ENCODE measurements around the gene BCL7C. TPM values are rescaled to one million over a fixed set of nuclear protein-coding genes. Genes with fewer than 3 reads are reported as not detected.

BCL7C gene
- total and polyA plus RNA-seq, 2 of the 13 experiments (the other 11 are each of a cell fraction or from before 2014, with no cell fraction given), result 17.7 to 33.8 TPM

- TF ChIP-seq ZHX2 (IDR thresholded peaks at IDR 0.05; ENCODE audit: low read depth) (no peak), ZHX2 (CRISPR knock-in tag; IDR thresholded peaks at IDR 0.05; ENCODE audit: borderline replicate concordance) (no peak), HDAC1 (CRISPR knock-in tag; IDR thresholded peaks at IDR 0.05) (peak; percentile 54; the same call in 1 of the 2 replicates), ZNF496 (CRISPR knock-in tag; IDR thresholded peaks at IDR 0.05; ENCODE audit: insufficient replicate concordance) (no peak), ZNF3 (CRISPR knock-in tag; IDR thresholded peaks at IDR 0.05) (no peak), HDAC6 (IDR thresholded peaks at IDR 0.05; ENCODE audit: low read depth, low read length) (no peak), CENPX (CRISPR knock-in tag; IDR thresholded peaks at IDR 0.05) (no peak), NCOR1 (IDR thresholded peaks at IDR 0.05; ENCODE audit: borderline replicate concordance, low read length) (no peak), SMAD9 (CRISPR knock-in tag; IDR thresholded peaks at IDR 0.05) (no peak), ZNF441 (CRISPR knock-in tag; IDR thresholded peaks at IDR 0.05; ENCODE audit: borderline replicate concordance) (peak; percentile 78), ZNF570 (CRISPR knock-in tag; IDR thresholded peaks at IDR 0.05; ENCODE audit: borderline replicate concordance) (no peak), NBN (conservative IDR thresholded peaks at IDR 0.05) (no peak), ZNF790 (CRISPR knock-in tag; IDR thresholded peaks at IDR 0.05; ENCODE audit: borderline replicate concordance) (0 out of 2 replicates have a peak, but pooled peaks have one; percentile 57), PPARG (CRISPR knock-in tag; conservative IDR thresholded peaks at IDR 0.05) (no peak), ZNF777 (CRISPR knock-in tag; IDR thresholded peaks at IDR 0.05) (no peak), ZNF326 (CRISPR knock-in tag; IDR thresholded peaks at IDR 0.05; ENCODE audit: borderline replicate concordance) (no peak)
- TF ChIP-seq, protein P1, sequence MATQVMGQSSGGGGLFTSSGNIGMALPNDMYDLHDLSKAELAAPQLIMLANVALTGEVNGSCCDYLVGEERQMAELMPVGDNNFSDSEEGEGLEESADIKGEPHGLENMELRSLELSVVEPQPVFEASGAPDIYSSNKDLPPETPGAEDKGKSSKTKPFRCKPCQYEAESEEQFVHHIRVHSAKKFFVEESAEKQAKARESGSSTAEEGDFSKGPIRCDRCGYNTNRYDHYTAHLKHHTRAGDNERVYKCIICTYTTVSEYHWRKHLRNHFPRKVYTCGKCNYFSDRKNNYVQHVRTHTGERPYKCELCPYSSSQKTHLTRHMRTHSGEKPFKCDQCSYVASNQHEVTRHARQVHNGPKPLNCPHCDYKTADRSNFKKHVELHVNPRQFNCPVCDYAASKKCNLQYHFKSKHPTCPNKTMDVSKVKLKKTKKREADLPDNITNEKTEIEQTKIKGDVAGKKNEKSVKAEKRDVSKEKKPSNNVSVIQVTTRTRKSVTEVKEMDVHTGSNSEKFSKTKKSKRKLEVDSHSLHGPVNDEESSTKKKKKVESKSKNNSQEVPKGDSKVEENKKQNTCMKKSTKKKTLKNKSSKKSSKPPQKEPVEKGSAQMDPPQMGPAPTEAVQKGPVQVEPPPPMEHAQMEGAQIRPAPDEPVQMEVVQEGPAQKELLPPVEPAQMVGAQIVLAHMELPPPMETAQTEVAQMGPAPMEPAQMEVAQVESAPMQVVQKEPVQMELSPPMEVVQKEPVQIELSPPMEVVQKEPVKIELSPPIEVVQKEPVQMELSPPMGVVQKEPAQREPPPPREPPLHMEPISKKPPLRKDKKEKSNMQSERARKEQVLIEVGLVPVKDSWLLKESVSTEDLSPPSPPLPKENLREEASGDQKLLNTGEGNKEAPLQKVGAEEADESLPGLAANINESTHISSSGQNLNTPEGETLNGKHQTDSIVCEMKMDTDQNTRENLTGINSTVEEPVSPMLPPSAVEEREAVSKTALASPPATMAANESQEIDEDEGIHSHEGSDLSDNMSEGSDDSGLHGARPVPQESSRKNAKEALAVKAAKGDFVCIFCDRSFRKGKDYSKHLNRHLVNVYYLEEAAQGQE (IDR thresholded peaks at IDR 0.05; ENCODE audit: borderline replicate concordance in 1 of 2, low read depth in 1 of 2, low read length in 2 of 2), result no peak
These were observed 47.9 kb upstream of the BCL7C start (continued) for GRCh38 chr16:30941600-30942425.

Data from HepG2 (cell line).